WTC11 (cell line): ENCODE data around the gene CTSE. TPM values are rescaled to one million over a fixed set of nuclear protein-coding genes. Genes with fewer than 3 reads are reported as not detected.

ENCODE experiments used
- ATAC-seq: fragments of 200-7000 bp; cut with Tn5 transposase; 2 replicates; pipeline ENCODE4 v1.10.0; 2021; ENCODE audit warnings: mild to moderate bottlenecking, moderate library complexity
- CTCF ChIA-PET: fragments of 300-600 bp; sonication (Branson Sonifier 250); formaldehyde crosslinking; loops from one replicate; lab custom pipeline; 2021; ENCODE audit warnings: antibody characterized with exemption; lab: Charles Lee
- POLR2A ChIA-PET: fragments of 350-600 bp; sonication (Branson Sonifier 250); formaldehyde crosslinking; loops from one replicate; lab custom pipeline; 2021; ENCODE audit warnings: antibody characterized with exemption; lab: Charles Lee
- DNase-seq: peaks from one replicate; pipeline ENCODE4 v3.0.0; 2021; ENCODE audit warnings: low spot score
- H3K27ac Mint-ChIP-seq: 2 replicates; pipeline ENCODE4 v1.8.0; 2021; ENCODE audit warnings: mixed read lengths
- H3K27me3 Mint-ChIP-seq: 2 replicates; pipeline ENCODE4 v1.8.0; 2021; ENCODE audit warnings: low read depth, mild to moderate bottlenecking, moderate library complexity, mixed read lengths
- H3K36me3 Mint-ChIP-seq: 2 replicates; pipeline ENCODE4 v1.8.0; 2021; ENCODE audit warnings: mixed read lengths
- H3K4me1 Mint-ChIP-seq: 2 replicates; pipeline ENCODE4 v1.8.0; 2022; ENCODE audit warnings: mixed read lengths
- H3K4me3 Mint-ChIP-seq: 2 replicates; pipeline ENCODE4 v1.8.0; 2021; ENCODE audit warnings: mild to moderate bottlenecking, moderate library complexity, mixed read lengths
- H3K9me3 Mint-ChIP-seq: 2 replicates; pipeline ENCODE4 v1.8.0; 2021; ENCODE audit warnings: mixed read lengths
- ATF3 ChIP-seq: sonication (generic); formaldehyde crosslinking; conservative IDR thresholded peaks from 2 replicates; pipeline ENCODE4 v1.8.1; 2022; ENCODE audit warnings: mild to moderate bottlenecking, missing genetic modification reagents
- CDX4 ChIP-seq: fragments of 250-450 bp; sonication (Bioruptor Pico); IDR thresholded peaks from 2 replicates; pipeline ENCODE4 v1.9.0; 2021; ENCODE audit warnings: moderate library complexity, mild to moderate bottlenecking, inconsistent platforms, borderline replicate concordance
- ETV6 ChIP-seq: sonication (generic); formaldehyde crosslinking; IDR thresholded peaks from 2 replicates; pipeline ENCODE4 v1.8.1; 2022; ENCODE audit warnings: mild to moderate bottlenecking, missing genetic modification reagents
- FOXK1 ChIP-seq: sonication (generic); formaldehyde crosslinking; IDR thresholded peaks from 2 replicates; pipeline ENCODE4 v1.8.0; 2022; ENCODE audit warnings: mild to moderate bottlenecking, moderate library complexity, missing genetic modification reagents
- GTF2I ChIP-seq: fragments of 250-450 bp; sonication (Bioruptor Pico); conservative IDR thresholded peaks from 2 replicates; pipeline ENCODE4 v1.4.0; 2021; ENCODE audit warnings: mild to moderate bottlenecking
- IRF1 ChIP-seq: sonication (generic); formaldehyde crosslinking; IDR thresholded peaks from 2 replicates; pipeline ENCODE4 v1.8.0; 2023; ENCODE audit warnings: missing genetic modification reagents
- MLX ChIP-seq: sonication (generic); formaldehyde crosslinking; IDR thresholded peaks from 2 replicates; pipeline ENCODE4 v1.8.1; 2023; ENCODE audit warnings: mild to moderate bottlenecking, missing genetic modification reagents, moderate library complexity
- MYBL2 ChIP-seq: sonication (generic); formaldehyde crosslinking; IDR thresholded peaks from 2 replicates; pipeline ENCODE4 v1.8.1; 2023; ENCODE audit warnings: mild to moderate bottlenecking, moderate library complexity, missing genetic modification reagents
- NR2C2 ChIP-seq: sonication (generic); formaldehyde crosslinking; IDR thresholded peaks from 2 replicates; pipeline ENCODE4 v1.8.0; 2022; ENCODE audit warnings: mild to moderate bottlenecking, missing genetic modification reagents
- NR3C1 ChIP-seq: sonication (generic); formaldehyde crosslinking; conservative IDR thresholded peaks from 2 replicates; pipeline ENCODE4 v1.8.1; 2023; ENCODE audit warnings: low read depth, mild to moderate bottlenecking, missing genetic modification reagents
- PRDM15 ChIP-seq: sonication (generic); formaldehyde crosslinking; IDR thresholded peaks from 2 replicates; pipeline ENCODE4 v1.8.0; 2022; ENCODE audit warnings: missing genetic modification reagents
- PRRX2 ChIP-seq: fragments of 250-450 bp; sonication (Bioruptor Pico); IDR thresholded peaks from 2 replicates; pipeline ENCODE4 v1.8.0; 2021; ENCODE audit warnings: mild to moderate bottlenecking
- SP1 ChIP-seq: sonication (generic); formaldehyde crosslinking; conservative IDR thresholded peaks from 2 replicates; pipeline ENCODE4 v1.8.1; 2022; ENCODE audit warnings: missing genetic modification reagents
- ZBTB21 ChIP-seq: sonication (generic); formaldehyde crosslinking; IDR thresholded peaks from 2 replicates; pipeline ENCODE4 v1.8.1; 2023; ENCODE audit warnings: mild to moderate bottlenecking, missing genetic modification reagents, borderline replicate concordance
- ZBTB43 ChIP-seq: sonication (generic); formaldehyde crosslinking; IDR thresholded peaks from 2 replicates; pipeline ENCODE4 v1.8.1; 2023; ENCODE audit warnings: mild to moderate bottlenecking, missing genetic modification reagents
- ZNF396 ChIP-seq: fragments of 250-450 bp; sonication (Bioruptor Pico); IDR thresholded peaks from 2 replicates; pipeline ENCODE4 v1.8.0; 2021; ENCODE audit warnings: mild to moderate bottlenecking, moderate library complexity, borderline replicate concordance
- ZNF416 ChIP-seq: fragments of 250-450 bp; sonication (Bioruptor Pico); IDR thresholded peaks from 2 replicates; pipeline ENCODE4 v1.9.0; 2021; ENCODE audit warnings: mild to moderate bottlenecking, inconsistent platforms
- ZNF425 ChIP-seq: fragments of 250-450 bp; sonication (Bioruptor Pico); conservative IDR thresholded peaks from 2 replicates; pipeline ENCODE4 v1.9.0; 2021; ENCODE audit warnings: mild to moderate bottlenecking
- total RNA-seq: library from RNA; stranded (reverse); gene quantifications from 3 replicates; pipeline ENCODE4 v1.2.3, GENCODE V29; 2021

CTSE gene
- total RNA-seq, 1 experiment from 2014 or later, result 0.17 TPM

GRCh38 chr1:205975387-205975998, 48.2 kb downstream of the CTSE start:
- TF ChIP-seq ZBTB21 (CRISPR knock-in tag), result no peak
- TF ChIP-seq, all 79 proteins: peak for 0
- Mint-ChIP-seq H3K4me1 (peaks cover 5% of the 10 kb centered on the region; the same call in 1 of the 2 replicates), H3K27ac (no peak overlapping the region), H3K27me3 (peaks cover 3% of the 10 kb centered on the region; the same call in 1 of the 2 replicates), H3K36me3 (peaks cover 2% of the 10 kb centered on the region; the same call in 1 of the 2 replicates), H3K9me3 (peaks cover 23% of the 10 kb centered on the region), H3K4me3 (no peak overlapping the region)
- ChIA-PET POLR2A (no interaction called here), CTCF (interaction anchor here (2.2 to 7.0 kb wide), 5 partner anchors 11 to 384 kb away, joined by 29 to 557 read pairs (median 77); no protein-coding TSS in a partner anchor)
- ATAC-seq (no peak), DNase-seq (no peak)

GRCh38 chr1:205974712-205975111, 49.0 kb downstream of the CTSE start:
- ChIA-PET CTCF (no interaction called here), POLR2A (no interaction called here)
- no peak overlapping the region for H3K4me3 Mint-ChIP-seq
- peaks cover 2% of the 10 kb centered on the region; the same call in 1 of the 2 replicates for H3K36me3 Mint-ChIP-seq
- peaks cover 3% of the 10 kb centered on the region; the same call in 1 of the 2 replicates for H3K27me3 Mint-ChIP-seq
- TF ChIP-seq PRDM15 (CRISPR knock-in tag), result no peak
- no peak for TF ChIP-seq NR2C2 (CRISPR knock-in tag)
- no peak for TF ChIP-seq ZBTB43
- TF ChIP-seq ATF3 (CRISPR knock-in tag), result no peak
- TF ChIP-seq SP1 (CRISPR knock-in tag), result no peak
- no peak for TF ChIP-seq IRF1 (CRISPR knock-in tag)
- TF ChIP-seq ETV6 (CRISPR knock-in tag), result no peak
- DNase-seq (no peak), ATAC-seq (no peak)
- H3K4me1 Mint-ChIP-seq, result peaks cover 5% of the 10 kb centered on the region; the same call in 1 of the 2 replicates
- H3K27ac Mint-ChIP-seq, result no peak overlapping the region
- peaks cover 23% of the 10 kb centered on the region for H3K9me3 Mint-ChIP-seq

GRCh38 chr1:205973377-205974232, 50.1 kb downstream of the CTSE start:
- Mint-ChIP-seq H3K4me3 (no peak overlapping the region), H3K4me1 (peaks cover 5% of the 10 kb centered on the region; the same call in 1 of the 2 replicates)
- POLR2A ChIA-PET, result no interaction called here

More at GRCh38 chr1:205973377-205974232, 50.1 kb downstream of the CTSE start:
- Mint-ChIP-seq H3K9me3 (peaks cover 23% of the 10 kb centered on the region), H3K27me3 (peaks cover 3% of the 10 kb centered on the region; the same call in 1 of the 2 replicates), H3K27ac (no peak overlapping the region), H3K36me3 (peaks cover 2% of the 10 kb centered on the region; the same call in 1 of the 2 replicates)
- TF ChIP-seq MYBL2, result no peak
- no peak for TF ChIP-seq ZNF425 (CRISPR knock-in tag)
- no peak for TF ChIP-seq MLX (CRISPR knock-in tag)
- TF ChIP-seq ZNF396, result no peak
- TF ChIP-seq CDX4, result no peak
- TF ChIP-seq FOXK1 (CRISPR knock-in tag), result no peak
- TF ChIP-seq GTF2I (CRISPR knock-in tag), result no peak
- no peak for TF ChIP-seq NR3C1
- TF ChIP-seq PRRX2, result no peak
- no peak for TF ChIP-seq ZBTB21 (CRISPR knock-in tag)
- TF ChIP-seq ZNF416 (CRISPR knock-in tag), result no peak
- CTCF ChIA-PET, result no interaction called here
- DNase-seq, result no peak
- no peak for ATAC-seq
